DND-41 (cell line): ENCODE measurements around the gene TTLL10.

Experiments
- ATAC-seq: fragments of 200-7000 bp; cut with Tn5 transposase; 3 replicates; pipeline ENCODE4 v1.9.1; 2021; ENCODE audit warnings: low read depth; ENCODE audit not compliant: insufficient read depth
- DNase-seq: peaks from one replicate; pipeline ENCODE4 v3.0.0-alpha.2; 2020
- H2AFZ ChIP-seq: 2 replicates; pipeline ENCODE4 v1.6.0; 2012; ENCODE audit warnings: low read depth, low read length
- H3K27ac ChIP-seq: 2 replicates; pipeline ENCODE4 v1.5.1; 2012; ENCODE audit warnings: low read length, inconsistent platforms
- H3K27me3 ChIP-seq: fragments of 200-600 bp; sonication (generic); 2 replicates; pipeline ENCODE4 v1.6.0; 2012; ENCODE audit warnings: low read length, mild to moderate bottlenecking, inconsistent platforms; ENCODE audit not compliant: insufficient read depth, poor library complexity
- H3K36me3 ChIP-seq: 2 replicates; pipeline ENCODE4 v1.5.1; 2012; ENCODE audit warnings: low read length, inconsistent platforms; ENCODE audit not compliant: insufficient read depth
- H3K4me1 ChIP-seq: 2 replicates; pipeline ENCODE4 v1.5.1; 2012; ENCODE audit warnings: mild to moderate bottlenecking, low read length; ENCODE audit not compliant: insufficient read depth
- H3K4me2 ChIP-seq: 2 replicates; pipeline ENCODE4 v1.6.0; 2012; ENCODE audit warnings: mild to moderate bottlenecking, moderate library complexity, low read length, inconsistent platforms; ENCODE audit not compliant: insufficient read depth
- H3K4me3 ChIP-seq, 2 experiments: fragments of 200-600 bp in 1 of 2; shearing (Covaris generic) in 1 of 2; 2 replicates each; pipeline ENCODE4 v1.5.1; 2012 to 2016; ENCODE audit warnings: inconsistent platforms in 2 of 2, low read length in 2 of 2, mild to moderate bottlenecking in 2 of 2, low read depth in 1 of 2, moderate library complexity in 1 of 2
- H3K79me2 ChIP-seq: 2 replicates; pipeline ENCODE4 v1.6.0; 2012; ENCODE audit warnings: low read length, inconsistent platforms; ENCODE audit not compliant: insufficient read depth
- H3K9ac ChIP-seq: 2 replicates; pipeline ENCODE4 v1.6.0; 2012; ENCODE audit warnings: low read depth, mild to moderate bottlenecking, inconsistent platforms, low read length, moderate library complexity
- H3K9me3 ChIP-seq: 2 replicates; pipeline ENCODE4 v1.5.1; 2012; ENCODE audit warnings: low read length, moderate library complexity, mild to moderate bottlenecking, inconsistent platforms; ENCODE audit not compliant: insufficient read depth, severe bottlenecking
- H4K20me1 ChIP-seq: 2 replicates; pipeline ENCODE4 v1.6.0; 2012; ENCODE audit warnings: low read length; ENCODE audit not compliant: insufficient read depth
- EZH2 ChIP-seq: IDR thresholded peaks from 3 replicates; pipeline ENCODE4 v1.6.1; 2012; ENCODE audit warnings: borderline replicate concordance, low read depth, mild to moderate bottlenecking, moderate library complexity, low read length, inconsistent platforms; ENCODE audit not compliant: severe bottlenecking
- TF ChIP-seq, protein P1 (sequence below): IDR thresholded peaks from 2 replicates; pipeline ENCODE4 v1.5.1; 2012; ENCODE audit warnings: borderline replicate concordance, low read length, moderate library complexity, mild to moderate bottlenecking; ENCODE audit not compliant: poor library complexity, severe bottlenecking; ENCODE audit errors: extremely low read depth

Gene TTLL10

DNA sequence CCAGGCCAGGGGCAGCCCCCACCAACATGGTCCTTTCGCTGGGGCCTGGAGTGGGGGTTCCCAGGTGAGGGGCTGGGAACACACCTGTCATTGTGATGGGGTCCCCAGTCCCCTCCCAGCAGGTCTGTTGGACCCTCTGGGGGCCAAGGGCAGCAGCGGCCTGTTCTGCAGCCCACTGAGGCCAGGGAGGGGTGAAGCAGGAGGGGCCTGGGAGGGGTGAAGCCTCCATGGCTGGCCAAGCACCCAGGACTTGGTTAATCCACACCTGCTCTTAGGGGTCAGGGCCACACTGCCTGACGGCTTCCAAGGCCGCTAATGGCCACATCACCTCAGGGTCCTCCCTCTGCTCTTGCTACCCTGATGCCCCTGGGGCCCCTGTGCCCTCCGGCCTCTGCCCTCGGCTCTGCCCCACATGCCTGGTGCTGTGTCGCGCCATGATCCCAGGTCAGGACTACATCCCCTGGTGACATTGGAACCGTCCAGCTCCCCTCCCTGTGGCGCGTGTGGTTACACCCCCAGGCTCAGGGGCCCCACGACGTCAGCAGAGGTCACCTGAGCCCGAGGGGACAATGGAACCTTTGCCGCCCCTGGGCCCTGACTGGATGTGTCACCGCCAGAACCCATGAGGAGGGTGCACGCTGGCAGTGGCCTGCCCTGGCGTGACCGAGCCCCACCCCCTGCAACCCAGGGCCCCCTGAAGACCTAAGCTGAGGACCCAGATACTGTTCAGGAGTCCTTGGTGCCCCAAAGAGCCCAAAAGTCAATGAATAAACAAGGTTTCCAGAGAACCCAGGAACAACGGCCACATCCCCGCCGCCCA is 25.7 kb downstream of the TTLL10 start:
- H3K4me2 ChIP-seq = no peak overlapping the region
- peaks cover 3% of the 10 kb centered on the region; the same call in 1 of the 2 replicates for H4K20me1 ChIP-seq
- no peak overlapping the region for H3K27ac ChIP-seq
- DNase-seq (no peak), ATAC-seq (no peak)
- no peak for TF ChIP-seq EZH2
- TF ChIP-seq, protein P1, sequence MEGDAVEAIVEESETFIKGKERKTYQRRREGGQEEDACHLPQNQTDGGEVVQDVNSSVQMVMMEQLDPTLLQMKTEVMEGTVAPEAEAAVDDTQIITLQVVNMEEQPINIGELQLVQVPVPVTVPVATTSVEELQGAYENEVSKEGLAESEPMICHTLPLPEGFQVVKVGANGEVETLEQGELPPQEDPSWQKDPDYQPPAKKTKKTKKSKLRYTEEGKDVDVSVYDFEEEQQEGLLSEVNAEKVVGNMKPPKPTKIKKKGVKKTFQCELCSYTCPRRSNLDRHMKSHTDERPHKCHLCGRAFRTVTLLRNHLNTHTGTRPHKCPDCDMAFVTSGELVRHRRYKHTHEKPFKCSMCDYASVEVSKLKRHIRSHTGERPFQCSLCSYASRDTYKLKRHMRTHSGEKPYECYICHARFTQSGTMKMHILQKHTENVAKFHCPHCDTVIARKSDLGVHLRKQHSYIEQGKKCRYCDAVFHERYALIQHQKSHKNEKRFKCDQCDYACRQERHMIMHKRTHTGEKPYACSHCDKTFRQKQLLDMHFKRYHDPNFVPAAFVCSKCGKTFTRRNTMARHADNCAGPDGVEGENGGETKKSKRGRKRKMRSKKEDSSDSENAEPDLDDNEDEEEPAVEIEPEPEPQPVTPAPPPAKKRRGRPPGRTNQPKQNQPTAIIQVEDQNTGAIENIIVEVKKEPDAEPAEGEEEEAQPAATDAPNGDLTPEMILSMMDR = no peak
- no peak overlapping the region for H3K9ac ChIP-seq
- H3K4me1 ChIP-seq = no peaks in the 10 kb centered on the region
- H3K27me3 ChIP-seq = no peaks in the 10 kb centered on the region
- no peaks in the 10 kb centered on the region for H3K79me2 ChIP-seq
- no peaks in the 10 kb centered on the region for H3K9me3 ChIP-seq
- H3K4me3 ChIP-seq = no peak overlapping the region
- H3K36me3 ChIP-seq = no peaks in the 10 kb centered on the region
- H2AFZ ChIP-seq = no peak overlapping the region

DNA sequence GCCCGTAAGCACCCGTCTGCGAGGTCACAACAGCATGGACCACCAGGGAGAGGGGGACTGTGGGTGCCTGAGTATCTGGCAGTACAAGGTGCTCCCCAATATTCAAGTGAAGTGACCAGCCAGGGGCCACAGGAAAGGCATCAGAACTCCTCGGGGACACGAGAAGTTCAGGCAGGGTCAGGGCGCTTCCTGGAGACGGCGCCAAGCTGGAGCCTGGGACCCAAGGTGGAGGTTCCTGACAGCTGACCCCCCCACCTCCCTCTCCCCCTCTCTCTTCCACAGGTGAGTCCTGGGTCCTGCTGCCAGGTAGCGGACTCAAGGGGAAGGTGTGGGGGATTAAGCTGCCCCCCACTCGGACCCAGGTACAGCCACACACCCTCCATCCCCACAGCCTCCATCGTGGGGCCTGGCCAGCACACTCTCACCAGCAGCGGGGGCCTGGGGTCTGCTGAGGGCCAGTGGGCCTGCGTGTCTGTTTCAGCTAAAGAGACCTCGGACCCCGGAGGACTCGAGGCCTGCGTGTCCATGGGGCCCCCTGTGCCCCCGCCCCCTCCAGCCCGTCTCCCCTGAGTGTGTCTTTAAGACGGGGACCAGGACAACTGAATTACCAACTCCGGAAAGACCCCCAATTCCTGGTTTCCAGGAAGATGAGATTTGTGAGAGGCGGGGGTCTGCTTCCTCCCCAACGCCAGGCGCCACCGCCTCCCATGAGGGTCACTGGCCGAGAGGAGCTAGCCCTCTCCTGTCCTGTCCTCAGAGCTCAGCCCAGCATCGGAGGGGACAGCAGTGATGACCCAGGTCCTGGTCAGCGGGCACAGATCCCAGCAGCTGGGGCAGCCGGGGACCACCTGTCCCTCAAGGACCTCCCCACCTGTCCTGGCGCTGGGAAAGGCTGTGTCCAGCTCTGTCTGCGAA is 26.5 kb downstream of the TTLL10 start:
- DNase-seq = no peak
- Histone ChIP-seq H3K36me3 (no peaks in the 10 kb centered on the region), H3K27ac (no peak overlapping the region), H2AFZ (no peak overlapping the region), H3K9me3 (no peaks in the 10 kb centered on the region), H4K20me1 (peaks cover 7% of the 10 kb centered on the region), H3K4me2 (no peak overlapping the region), H3K79me2 (no peaks in the 10 kb centered on the region), H3K4me1 (no peaks in the 10 kb centered on the region), H3K9ac (no peak overlapping the region), H3K4me3 (no peak overlapping the region), H3K27me3 (no peaks in the 10 kb centered on the region)
- no peak for ATAC-seq
- TF ChIP-seq, protein P1 = no peak
- TF ChIP-seq EZH2 = no peak

DNA sequence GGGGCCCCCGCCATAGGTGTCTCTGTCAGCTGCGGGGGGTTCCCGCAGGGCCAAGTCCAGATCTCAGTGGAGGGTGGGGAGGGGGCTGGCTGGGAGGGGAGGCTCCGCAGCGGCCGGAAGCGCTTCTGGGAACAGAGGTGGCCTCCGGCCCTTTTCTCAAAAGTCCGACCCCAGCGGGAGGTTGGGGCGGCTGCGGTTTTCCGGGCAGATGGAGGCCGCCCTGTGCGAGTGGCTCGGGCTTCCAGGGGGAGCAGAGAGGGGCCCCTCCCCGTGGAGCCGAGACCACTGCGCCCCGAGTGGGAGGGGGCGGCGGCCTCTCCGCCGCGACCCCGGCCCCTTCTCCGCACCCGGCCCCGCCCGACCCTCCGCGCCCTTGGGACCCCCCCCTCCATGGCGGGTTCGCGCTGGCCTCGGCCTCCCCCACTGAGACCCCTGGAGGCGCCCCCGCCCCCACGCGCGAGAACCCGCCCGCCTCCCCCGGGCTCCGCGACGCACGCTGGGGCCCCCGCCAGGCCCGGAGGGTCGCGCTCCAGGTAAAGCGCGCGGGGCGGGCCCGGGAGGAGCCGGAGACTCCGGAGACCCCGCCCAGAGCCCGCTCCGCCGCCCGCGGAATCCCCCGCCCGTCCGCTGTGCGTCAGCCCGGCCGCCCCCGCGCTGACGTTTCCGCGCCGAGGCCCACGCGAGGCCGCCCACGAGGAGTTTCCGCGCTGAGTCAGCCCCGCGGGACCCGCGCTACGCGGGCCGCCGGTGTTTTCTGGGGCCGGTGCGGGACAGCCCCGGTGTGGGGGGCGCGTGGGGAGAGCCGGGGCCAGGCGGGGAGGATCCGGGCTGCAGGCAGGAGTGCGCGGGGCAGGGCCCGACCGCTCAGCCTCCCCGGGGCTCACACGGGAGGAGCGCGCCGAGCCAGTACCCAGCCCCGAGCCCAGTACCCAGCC is 27.5 kb downstream of the TTLL10 start:
- Histone ChIP-seq H3K27me3 (no peaks in the 10 kb centered on the region), H3K9ac (no peak overlapping the region), H3K36me3 (no peaks in the 10 kb centered on the region), H3K4me3 (no peak overlapping the region), H3K4me1 (no peaks in the 10 kb centered on the region), H3K27ac (no peak overlapping the region), H3K9me3 (no peaks in the 10 kb centered on the region), H2AFZ (no peak overlapping the region), H3K79me2 (no peaks in the 10 kb centered on the region), H3K4me2 (no peak overlapping the region), H4K20me1 (peaks cover 9% of the 10 kb centered on the region)
- no peak; the same call in 1 of the 3 replicates for ATAC-seq
- no peak for TF ChIP-seq EZH2
- TF ChIP-seq, protein P1 = no peak
- DNase-seq = no peak
